ENCODE results near the gene CD2AP. TPM values are rescaled to one million over a fixed set of nuclear protein-coding genes. Genes with fewer than 3 reads are reported as not detected.

Gene CD2AP
- total RNA-seq, 1 donor from 2014 or later, result 47.8 TPM

GRCh38 chr6:47485083-47485482 is 7.5 kb downstream of the CD2AP start:
- DNase-seq (ENCODE audit: low read depth), result no peak
- no peaks in the 10 kb centered on the region for H3K36me3 ChIP-seq (ENCODE audit: control insufficient read depth, insufficient read depth, low read length)
- H3K4me3 ChIP-seq (ENCODE audit: low read depth, low read length), result no peak overlapping the region
- H3K27me3 ChIP-seq (ENCODE audit: control insufficient read depth, insufficient read depth, low read length), result no peaks in the 10 kb centered on the region
- TF ChIP-seq CTCF (IDR thresholded peaks at IDR 0.05; ENCODE audit: insufficient read depth, low read length, poor library complexity, severe bottlenecking), result no peak

GRCh38 chr6:47485491-47486135 is 8.0 kb downstream of the CD2AP start:
- Histone ChIP-seq H3K27me3 (ENCODE audit: control insufficient read depth, insufficient read depth, low read length) (no peaks in the 10 kb centered on the region), H3K36me3 (ENCODE audit: control insufficient read depth, insufficient read depth, low read length) (no peaks in the 10 kb centered on the region), H3K4me3 (ENCODE audit: low read depth, low read length) (no peak overlapping the region)
- no peak for TF ChIP-seq CTCF (IDR thresholded peaks at IDR 0.05; ENCODE audit: insufficient read depth, low read length, poor library complexity, severe bottlenecking)
- no peak for DNase-seq (ENCODE audit: low read depth)

GRCh38 chr6:47489995-47490394 is 12.4 kb downstream of the CD2AP start:
- H3K36me3 ChIP-seq (ENCODE audit: control insufficient read depth, insufficient read depth, low read length), result no peaks in the 10 kb centered on the region
- TF ChIP-seq CTCF (IDR thresholded peaks at IDR 0.05; ENCODE audit: insufficient read depth, low read length, poor library complexity, severe bottlenecking), result no peak
- DNase-seq (ENCODE audit: low read depth), result no peak

GRCh38 chr6:47490676-47491075 is 13.1 kb downstream of the CD2AP start:
- DNase-seq (ENCODE audit: low read depth), result no peak
- no peaks in the 10 kb centered on the region for H3K36me3 ChIP-seq (ENCODE audit: control insufficient read depth, insufficient read depth, low read length)
- no peak for TF ChIP-seq CTCF (IDR thresholded peaks at IDR 0.05; ENCODE audit: insufficient read depth, low read length, poor library complexity, severe bottlenecking)
- no peak overlapping the region for H3K4me3 ChIP-seq (ENCODE audit: low read depth, low read length)
- H3K27me3 ChIP-seq (ENCODE audit: control insufficient read depth, insufficient read depth, low read length), result no peaks in the 10 kb centered on the region

More at GRCh38 chr6:47489995-47490394, 12.4 kb downstream of the CD2AP start:
- Histone ChIP-seq H3K27me3 (ENCODE audit: control insufficient read depth, insufficient read depth, low read length) (no peaks in the 10 kb centered on the region), H3K4me3 (ENCODE audit: low read depth, low read length) (no peak overlapping the region)

- H3K36me3 ChIP-seq (ENCODE audit: control insufficient read depth, insufficient read depth, low read length), result no peaks in the 10 kb centered on the region
- TF ChIP-seq CTCF (IDR thresholded peaks at IDR 0.05; ENCODE audit: insufficient read depth, low read length, poor library complexity, severe bottlenecking), result no peak
- DNase-seq (ENCODE audit: low read depth), result no peak
- no peaks in the 10 kb centered on the region for H3K27me3 ChIP-seq (ENCODE audit: control insufficient read depth, insufficient read depth, low read length)
- no peak overlapping the region for H3K4me3 ChIP-seq (ENCODE audit: low read depth, low read length)
Measured at GRCh38 chr6:47492355-47492754, 14.8 kb downstream of the CD2AP start.

- no peaks in the 10 kb centered on the region for H3K27me3 ChIP-seq (ENCODE audit: control insufficient read depth, insufficient read depth, low read length)
Measured at GRCh38 chr6:47495207-47495606, 17.6 kb downstream of the CD2AP start.

More at GRCh38 chr6:47495207-47495606, 17.6 kb downstream of the CD2AP start:
- Histone ChIP-seq H3K36me3 (ENCODE audit: control insufficient read depth, insufficient read depth, low read length) (no peaks in the 10 kb centered on the region), H3K4me3 (ENCODE audit: low read depth, low read length) (no peak overlapping the region)
- DNase-seq (ENCODE audit: low read depth), result no peak
- no peak for TF ChIP-seq CTCF (IDR thresholded peaks at IDR 0.05; ENCODE audit: insufficient read depth, low read length, poor library complexity, severe bottlenecking)
